ENCODE results near the gene EZH1. TPM values are rescaled to one million over a fixed set of nuclear protein-coding genes. Genes with fewer than 3 reads are reported as not detected.

EZH1 gene
- total RNA-seq, 1 donor from 2014 or later: 56.2 TPM

GRCh38 chr17:42683407-42684034 lies 61.3 kb downstream of the EZH1 start:
- intact Hi-C loops (cut with DNase I): no loop called here
- H3K27ac ChIP-seq: no peak overlapping the region
- no peak for TF ChIP-seq CTCF (IDR thresholded peaks at IDR 0.05)
- H3K4me3 ChIP-seq: peak overlapping the region; percentile 47
- H3K27me3 ChIP-seq (ENCODE audit: low read depth): no peaks in the 10 kb centered on the region
- DNase-seq: peak; percentile 71
- peak; percentile 13 to 22 for ATAC-seq
- no peaks in the 10 kb centered on the region for H3K9me3 ChIP-seq
- peaks cover 55% of the 10 kb centered on the region for H3K4me1 ChIP-seq
- peaks cover 7% of the 10 kb centered on the region for H3K36me3 ChIP-seq

GRCh38 chr17:42682722-42683403 lies 62.0 kb downstream of the EZH1 start:
- intact Hi-C loops (cut with DNase I): no loop called here
- H3K9me3 ChIP-seq: no peaks in the 10 kb centered on the region
- peaks cover 58% of the 10 kb centered on the region for H3K4me1 ChIP-seq
- H3K27ac ChIP-seq: peak overlapping the region; percentile 43
- H3K4me3 ChIP-seq: peak overlapping the region; percentile 47
- DNase-seq (no peak), ATAC-seq (no peak)
- H3K36me3 ChIP-seq: peaks cover 7% of the 10 kb centered on the region
- no peak for TF ChIP-seq CTCF (IDR thresholded peaks at IDR 0.05)
- no peaks in the 10 kb centered on the region for H3K27me3 ChIP-seq (ENCODE audit: low read depth)

GRCh38 chr17:42681976-42682721 lies 62.7 kb downstream of the EZH1 start, which contains the start of gene CNTNAP1:
CNTNAP1 (plus strand) TSS chr17:42682531; CDS start chr17:42682830, 299 bp downstream.
- Histone ChIP-seq H3K27me3 (ENCODE audit: low read depth) (no peaks in the 10 kb centered on the region), H3K36me3 (peaks cover 7% of the 10 kb centered on the region), H3K4me3 (peak within 1 kb of the TSS; percentile 47), H3K27ac (peak within 1 kb of the TSS; percentile 43), H3K4me1 (peaks cover 64% of the 10 kb centered on the region), H3K9me3 (no peaks in the 10 kb centered on the region)
- peak in 1 of 2 donors; percentile 7 for ATAC-seq
- intact Hi-C loops (cut with DNase I): no loop called here
- DNase-seq: no peak
- TF ChIP-seq CTCF (IDR thresholded peaks at IDR 0.05): no peak

- Histone ChIP-seq H3K36me3 (peaks cover 4% of the 10 kb centered on the region), H3K4me3 (peak overlapping the region; percentile 95), H3K9me3 (no peaks in the 10 kb centered on the region), H3K4me1 (peaks cover 72% of the 10 kb centered on the region), H3K27me3 (ENCODE audit: low read depth) (peaks cover 11% of the 10 kb centered on the region), H3K27ac (peak overlapping the region; percentile 94)
- TF ChIP-seq CTCF (IDR thresholded peaks at IDR 0.05): no peak
- no peak for DNase-seq
- intact Hi-C loops (cut with DNase I): no loop called here
- ATAC-seq: no peak
These were observed 64.5 kb downstream of the EZH1 start for GRCh38 chr17:42680331-42680808.

- H3K9me3 ChIP-seq: no peaks in the 10 kb centered on the region
- intact Hi-C loops (cut with DNase I): no loop called here
- ATAC-seq: peak; percentile 61 to 64
- peak; percentile 98 for TF ChIP-seq CTCF (IDR thresholded peaks at IDR 0.05)
- H3K4me1 ChIP-seq: peaks cover 74% of the 10 kb centered on the region
- H3K4me3 ChIP-seq: peak overlapping the region; percentile 95
- no peaks in the 10 kb centered on the region for H3K36me3 ChIP-seq
- DNase-seq: peak; percentile 89
- peak overlapping the region; percentile 94 for H3K27ac ChIP-seq
- H3K27me3 ChIP-seq (ENCODE audit: low read depth): peaks cover 13% of the 10 kb centered on the region
These were observed 65.1 kb downstream of the EZH1 start for GRCh38 chr17:42679492-42680330.

All from lower lobe of right lung (tissue), 2 donors.